GM12865 (cell line): ENCODE results near the gene IFT43.

Experiments
- DNase-seq: peaks from one replicate; pipeline ENCODE4 v3.0.0; 2010; ENCODE audit warnings: low read depth
- H3K4me3 ChIP-seq: 2 replicates; pipeline ENCODE4 v1.5.1; 2011; ENCODE audit warnings: mild to moderate bottlenecking, low read depth, low read length, control low read depth
- TF ChIP-seq, protein P1 (sequence below): IDR thresholded peaks from 2 replicates; pipeline ENCODE4 v1.5.1; 2011; ENCODE audit warnings: low read length, control low read depth, low read depth, inconsistent platforms; ENCODE audit not compliant: insufficient read depth; ENCODE audit errors: missing control alignments

The IFT43 gene

DNA sequence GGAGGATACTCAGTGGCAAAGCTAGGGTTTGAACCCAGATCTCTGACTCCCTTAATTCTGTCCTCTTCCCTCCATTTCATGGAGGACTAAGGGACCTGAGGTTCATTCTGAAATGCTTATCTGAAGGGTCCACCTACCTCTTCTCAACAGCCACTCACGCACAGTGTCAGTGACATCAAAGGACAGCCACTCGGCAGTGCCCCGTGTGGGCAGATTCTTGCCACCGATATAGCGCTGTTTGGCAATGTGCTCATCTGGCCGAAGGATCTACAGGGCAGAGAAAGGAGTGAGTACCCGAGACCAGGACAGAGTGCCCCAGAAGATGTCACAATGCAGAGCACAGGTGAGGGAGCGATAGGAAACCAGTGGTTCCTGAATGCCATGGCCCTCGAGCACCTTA is 14.6 kb upstream of the IFT43 start:
- H3K4me3 ChIP-seq = no peak overlapping the region
- TF ChIP-seq, protein P1, sequence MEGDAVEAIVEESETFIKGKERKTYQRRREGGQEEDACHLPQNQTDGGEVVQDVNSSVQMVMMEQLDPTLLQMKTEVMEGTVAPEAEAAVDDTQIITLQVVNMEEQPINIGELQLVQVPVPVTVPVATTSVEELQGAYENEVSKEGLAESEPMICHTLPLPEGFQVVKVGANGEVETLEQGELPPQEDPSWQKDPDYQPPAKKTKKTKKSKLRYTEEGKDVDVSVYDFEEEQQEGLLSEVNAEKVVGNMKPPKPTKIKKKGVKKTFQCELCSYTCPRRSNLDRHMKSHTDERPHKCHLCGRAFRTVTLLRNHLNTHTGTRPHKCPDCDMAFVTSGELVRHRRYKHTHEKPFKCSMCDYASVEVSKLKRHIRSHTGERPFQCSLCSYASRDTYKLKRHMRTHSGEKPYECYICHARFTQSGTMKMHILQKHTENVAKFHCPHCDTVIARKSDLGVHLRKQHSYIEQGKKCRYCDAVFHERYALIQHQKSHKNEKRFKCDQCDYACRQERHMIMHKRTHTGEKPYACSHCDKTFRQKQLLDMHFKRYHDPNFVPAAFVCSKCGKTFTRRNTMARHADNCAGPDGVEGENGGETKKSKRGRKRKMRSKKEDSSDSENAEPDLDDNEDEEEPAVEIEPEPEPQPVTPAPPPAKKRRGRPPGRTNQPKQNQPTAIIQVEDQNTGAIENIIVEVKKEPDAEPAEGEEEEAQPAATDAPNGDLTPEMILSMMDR = no peak
- DNase-seq = no peak

DNA sequence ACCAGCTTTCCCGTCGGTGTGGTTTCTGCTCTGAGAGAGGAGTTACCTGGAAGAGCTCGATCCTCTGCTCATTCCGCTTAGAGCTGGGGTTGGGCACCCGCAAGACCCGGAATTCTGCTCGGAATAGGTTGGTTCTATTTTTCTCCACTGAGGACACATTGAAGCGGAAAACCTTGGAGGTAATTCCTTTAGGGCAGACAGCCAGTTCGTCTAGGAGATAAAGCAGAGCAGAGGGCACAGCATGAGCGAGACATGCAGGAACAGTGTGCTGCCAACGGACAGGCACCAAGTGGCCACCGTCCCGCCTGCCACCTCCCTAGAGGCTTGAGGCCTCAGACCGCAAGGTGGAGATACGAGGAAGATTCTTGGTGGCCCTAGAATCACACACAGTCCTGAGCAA is 14.1 kb upstream of the IFT43 start:
- TF ChIP-seq, protein P1 = no peak
- H3K4me3 ChIP-seq = no peak overlapping the region
- no peak for DNase-seq

DNA sequence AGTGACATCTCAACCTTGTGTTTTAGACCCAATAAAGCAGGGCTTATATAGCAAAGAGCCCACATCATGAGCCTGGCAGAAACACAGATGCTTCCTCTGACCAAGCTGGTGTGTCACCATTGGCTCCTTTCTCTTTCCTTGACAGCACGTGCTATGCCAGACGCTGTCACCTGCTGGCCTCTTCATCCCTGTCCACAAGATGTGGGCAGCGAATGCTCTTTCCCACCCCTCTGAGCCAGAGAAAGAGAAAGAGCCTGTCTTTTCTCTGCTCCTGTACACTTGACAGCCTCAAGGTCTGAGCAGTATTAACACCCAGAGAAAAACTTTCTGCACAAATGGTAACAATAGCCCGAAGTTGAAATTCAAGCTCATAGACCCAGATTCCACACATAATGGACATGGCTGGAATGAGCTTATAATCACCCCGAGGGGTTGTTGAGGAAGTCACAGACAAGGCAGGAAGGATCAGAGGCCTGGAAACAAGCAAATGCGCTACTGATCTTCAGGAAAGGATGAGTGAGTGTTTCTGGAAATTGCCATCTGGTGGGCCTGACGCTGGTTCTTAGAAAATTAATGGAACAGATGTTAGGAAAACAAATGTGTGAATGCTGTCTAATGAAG is 12.7 kb upstream of the IFT43 start:
- TF ChIP-seq, protein P1 = no peak
- no peak overlapping the region for H3K4me3 ChIP-seq
- no peak for DNase-seq

DNA sequence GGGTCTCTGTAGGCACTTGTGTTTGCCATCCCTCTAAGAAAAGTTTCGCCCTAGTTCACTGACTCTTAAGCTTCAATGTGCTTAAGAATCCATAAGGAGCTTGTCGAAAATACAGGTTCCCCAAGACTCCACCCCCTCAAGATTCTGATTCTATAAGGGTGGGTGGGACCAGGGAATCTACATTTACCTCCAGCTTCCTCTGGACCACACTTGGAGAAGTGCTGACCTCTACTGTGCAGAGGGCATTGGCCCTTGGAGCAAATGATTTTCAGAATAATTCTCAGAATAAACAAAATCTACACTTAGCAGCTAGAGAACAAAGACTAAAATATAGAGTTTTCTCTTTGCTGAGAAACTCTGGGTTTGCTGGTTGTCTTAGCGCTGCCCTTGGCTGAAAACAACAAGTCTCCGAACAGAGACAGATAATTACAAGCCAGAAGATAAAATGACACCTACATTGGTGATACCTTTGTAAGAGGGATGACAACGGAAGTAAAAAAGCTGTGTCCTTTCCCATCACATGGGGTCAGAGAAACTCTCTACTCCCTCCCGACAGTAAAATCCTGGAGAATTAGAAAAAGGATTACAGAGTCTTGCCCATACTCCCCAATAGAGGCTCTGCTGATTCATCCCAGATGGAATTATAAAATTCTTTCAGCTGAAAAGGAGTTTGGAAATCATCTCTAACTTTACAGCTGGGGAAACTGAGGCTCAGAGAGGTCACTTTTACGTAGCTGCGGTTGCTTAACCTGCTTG is 8.6 kb upstream of the IFT43 start:
- TF ChIP-seq, protein P1 = no peak
- no peak for DNase-seq
- H3K4me3 ChIP-seq = no peak overlapping the region

DNA sequence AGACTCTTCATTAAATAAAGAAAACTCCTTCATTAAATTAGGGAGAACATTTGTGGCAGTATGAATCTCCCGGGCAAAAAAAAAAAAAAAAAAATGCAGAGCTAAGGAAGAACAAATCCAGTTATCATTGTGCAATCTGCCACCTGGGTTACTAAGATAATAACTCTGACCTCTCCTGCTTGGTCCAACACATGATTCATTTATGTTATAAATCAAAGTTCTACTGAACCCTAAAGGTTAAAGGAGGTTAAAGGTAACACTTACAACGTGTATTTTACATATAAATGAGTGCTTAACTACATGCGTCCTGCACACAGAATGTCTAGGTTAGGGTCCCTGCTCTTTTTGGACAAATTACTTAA is 8.0 kb upstream of the IFT43 start:
- TF ChIP-seq, protein P1 = no peak
- H3K4me3 ChIP-seq = no peak overlapping the region
- no peak for DNase-seq

DNA sequence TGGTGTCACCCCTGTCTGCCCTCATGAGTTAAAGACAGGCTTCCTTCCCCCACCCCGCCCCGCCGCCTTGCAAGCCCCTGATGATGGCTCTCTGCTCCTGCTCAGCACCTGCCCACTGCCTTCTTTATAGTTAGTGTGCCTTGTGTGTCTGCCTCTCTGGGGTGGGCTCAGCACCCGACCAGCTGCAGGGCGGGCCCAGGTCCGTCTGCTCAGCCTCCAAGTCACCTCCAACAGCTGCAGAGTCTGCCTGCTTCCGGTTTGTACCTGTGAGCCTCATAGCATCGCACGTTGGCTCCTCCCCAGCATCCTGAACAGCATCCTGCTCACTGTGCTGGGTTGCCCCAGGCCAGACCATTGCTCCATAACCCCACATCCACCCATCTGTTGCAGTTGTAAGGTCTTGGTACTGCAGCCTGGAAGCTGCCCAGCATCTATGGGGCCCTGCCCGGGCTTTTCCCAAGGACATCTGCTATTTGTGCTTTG is 7.3 kb upstream of the IFT43 start:
- peak; percentile 45 for DNase-seq
- TF ChIP-seq, protein P1 = no peak

More for the DNA sequence above, 7.3 kb upstream of the IFT43 start:
- H3K4me3 ChIP-seq = no peak overlapping the region
